HepG2 (cell line): ENCODE data around the gene CNPPD1. TPM values are rescaled to one million over a fixed set of nuclear protein-coding genes. Genes with fewer than 3 reads are reported as not detected.

Experiments
- FOSL2 ChIP-seq: sonication (generic); formaldehyde crosslinking; IDR thresholded peaks from 2 replicates; pipeline ENCODE4 v1.4.0; 2020; ENCODE audit warnings: missing genetic modification reagents
- KDM5B ChIP-seq: sonication (generic); formaldehyde crosslinking; IDR thresholded peaks from 2 replicates; pipeline ENCODE4 v1.4.0; 2020; ENCODE audit warnings: missing genetic modification reagents, mild to moderate bottlenecking, borderline replicate concordance
- REPIN1 ChIP-seq: sonication (generic); formaldehyde crosslinking; IDR thresholded peaks from 2 replicates; pipeline ENCODE4 v1.8.0; 2022; ENCODE audit warnings: missing genetic modification reagents, low read depth, mild to moderate bottlenecking, borderline replicate concordance
- RNF2 ChIP-seq: fragments of 450-650 bp; conservative IDR thresholded peaks from 2 replicates; pipeline ENCODE4 v1.6.1; 2016; ENCODE audit warnings: low read depth
- TP53 ChIP-seq: sonication (generic); formaldehyde crosslinking; conservative IDR thresholded peaks from 2 replicates; pipeline ENCODE4 v1.4.0; 2020; ENCODE audit warnings: missing genetic modification reagents
- TSC22D2 ChIP-seq: sonication (generic); formaldehyde crosslinking; IDR thresholded peaks from 2 replicates; pipeline ENCODE4 v1.5.1; 2020; ENCODE audit warnings: missing genetic modification reagents, mild to moderate bottlenecking, borderline replicate concordance
- ZBTB38 ChIP-seq: sonication (generic); formaldehyde crosslinking; IDR thresholded peaks from 2 replicates; pipeline ENCODE4 v1.5.1; 2020; ENCODE audit warnings: mild to moderate bottlenecking, missing genetic modification reagents
- ZNF260 ChIP-seq: sonication (generic); formaldehyde crosslinking; IDR thresholded peaks from 2 replicates; pipeline ENCODE4 v1.4.0; 2020; ENCODE audit warnings: missing genetic modification reagents, low read depth, mild to moderate bottlenecking, borderline replicate concordance
- ZNF276 ChIP-seq: sonication (generic); formaldehyde crosslinking; IDR thresholded peaks from 2 replicates; pipeline ENCODE4 v1.4.0; 2020; ENCODE audit warnings: mild to moderate bottlenecking, low read depth, missing genetic modification reagents
- ZNF318 ChIP-seq: sonication (generic); formaldehyde crosslinking; IDR thresholded peaks from 2 replicates; pipeline ENCODE4 v1.4.0; 2020; ENCODE audit warnings: mild to moderate bottlenecking, missing genetic modification reagents
- ZNF333 ChIP-seq: sonication (generic); formaldehyde crosslinking; IDR thresholded peaks from 2 replicates; pipeline ENCODE4 v1.4.0; 2020; ENCODE audit warnings: mild to moderate bottlenecking, missing genetic modification reagents, borderline replicate concordance
- ZNF644 ChIP-seq: IDR thresholded peaks from 2 replicates; pipeline ENCODE4 v1.6.1; 2016; ENCODE audit warnings: low read depth
- ZNF784 ChIP-seq: sonication (generic); formaldehyde crosslinking; IDR thresholded peaks from 2 replicates; pipeline ENCODE4 v1.5.1; 2020; ENCODE audit warnings: missing genetic modification reagents, mild to moderate bottlenecking, borderline replicate concordance
- ZNF800 ChIP-seq: sonication (generic); formaldehyde crosslinking; IDR thresholded peaks from 2 replicates; pipeline ENCODE4 v1.4.0; 2020; ENCODE audit warnings: missing genetic modification reagents
- ZSCAN21 ChIP-seq: sonication (generic); formaldehyde crosslinking; IDR thresholded peaks from 2 replicates; pipeline ENCODE4 v1.8.0; 2022; ENCODE audit warnings: mild to moderate bottlenecking, missing genetic modification reagents, moderate library complexity, borderline replicate concordance
- polyA plus RNA-seq, 8 experiments: library from polyadenylated mRNA; depleted of rRNA in 3 of 8; stranded (reverse) in 7 of 8; unstranded in 1 of 8; fragments of >200 nt; fragmentation: Illumina TruSeq in 4 of 8; extraction: Trizol in 4 of 8; gene quantifications; 2 replicates each; pipeline versions ENCODE4 v1.2.1 to v1.2.3, GENCODE V29; 2011 to 2016; ENCODE audit warnings: low read depth in 4 of 8, missing spikeins in 1 of 8, mixed read lengths in 1 of 8; ENCODE audit not compliant: insufficient read depth in 1 of 8
- total RNA-seq, 5 experiments: library from RNA; depleted of rRNA; stranded (reverse); fragments of >200 nt; fragmentation: Illumina TruSeq; extraction: Trizol; gene quantifications; 2 replicates each; pipeline ENCODE4 v1.2.3, GENCODE V29; 2016; ENCODE audit warnings: low read depth in 1 of 5

The CNPPD1 gene
- total and polyA plus RNA-seq, 2 of the 13 experiments (the other 11 are each of a cell fraction or from before 2014, with no cell fraction given) = 35.5 to 49.4 TPM

- TF ChIP-seq ZNF276 (no peak), ZNF644 (no peak; the same call in 1 of the 2 replicates), RNF2 (peak; percentile 59; the same call in 1 of the 2 replicates), ZNF260 (CRISPR knock-in tag) (no peak), ZNF800 (peak; percentile 84; the same call in 1 of the 2 replicates), ZNF318 (no peak; the same call in 1 of the 2 replicates), ZNF784 (CRISPR knock-in tag) (peak; percentile 87; the same call in 1 of the 2 replicates), ZBTB38 (CRISPR knock-in tag) (peak; percentile 56), ZSCAN21 (CRISPR knock-in tag) (peak; percentile 78; the same call in 1 of the 2 replicates), REPIN1 (CRISPR knock-in tag) (peak; percentile 88), KDM5B (CRISPR knock-in tag) (peak; percentile 98), TP53 (CRISPR knock-in tag) (peak; percentile 81), ZNF333 (no peak; the same call in 1 of the 2 replicates), TSC22D2 (CRISPR knock-in tag) (peak; percentile 20; the same call in 1 of the 2 replicates), FOSL2 (CRISPR knock-in tag) (no peak)
Measured at GRCh38 chr2:219160186-219161017, 16.3 kb downstream of the CNPPD1 start, which contains the start of gene NHEJ1 (continued).
